GM12872 (cell line): ENCODE measurements around the gene TIGD1.

Source experiments
- CTCF ChIP-seq: IDR thresholded peaks from 3 replicates; pipeline ENCODE4 v1.5.1; 2011; ENCODE audit warnings: low read depth, mild to moderate bottlenecking, low read length, moderate library complexity; ENCODE audit not compliant: insufficient read depth

Gene TIGD1

GRCh38 chr2:232549655-232550353, 553 bp downstream of the TIGD1 start:
- no peak for TF ChIP-seq CTCF

GRCh38 chr2:232547991-232548390, 2.4 kb downstream of the TIGD1 start:
- no peak for TF ChIP-seq CTCF

- no peak for TF ChIP-seq CTCF
These were observed 4.6 kb downstream of the TIGD1 start for GRCh38 chr2:232545511-232546375.

GRCh38 chr2:232544674-232545073, 5.7 kb downstream of the TIGD1 start:
- TF ChIP-seq CTCF = no peak

- TF ChIP-seq CTCF = no peak
These were observed 6.3 kb downstream of the TIGD1 start for GRCh38 chr2:232543928-232544631.

GRCh38 chr2:232543491-232543890, 6.9 kb downstream of the TIGD1 start:
- TF ChIP-seq CTCF = no peak

- no peak for TF ChIP-seq CTCF
These were observed 7.5 kb downstream of the TIGD1 start for GRCh38 chr2:232542715-232543467.
